Mesodermal cell (in vitro differentiated cells): Measurements from ENCODE around the gene ZNRF1.
A peak's percentile ranks its signal among the peaks of the same experiment; 100 is the strongest.

Experiments used
- H3K27ac ChIP-seq: 2 replicates; pipeline ENCODE4 v1.7.0; 2013; ENCODE audit warnings: mild to moderate bottlenecking, low read depth, low read length, moderate library complexity; ENCODE audit not compliant: severe bottlenecking
- H3K36me3 ChIP-seq: 2 replicates; pipeline ENCODE4 v1.7.1; 2013; ENCODE audit warnings: mild to moderate bottlenecking, low read length, moderate library complexity; ENCODE audit not compliant: control insufficient read depth, insufficient read depth
- H3K4me1 ChIP-seq: one replicate; pipeline ENCODE4 v1.7.1; 2013; ENCODE audit warnings: mild to moderate bottlenecking, low read length; ENCODE audit not compliant: insufficient read depth, control insufficient read depth, poor library complexity, severe bottlenecking
- H3K4me3 ChIP-seq: 2 replicates; pipeline ENCODE4 v1.7.0; 2013; ENCODE audit warnings: low read length, control low read depth, mild to moderate bottlenecking; ENCODE audit not compliant: insufficient read depth, poor library complexity, severe bottlenecking; ENCODE audit errors: extremely low read depth
- H3K9me3 ChIP-seq: 2 replicates; pipeline ENCODE4 v1.7.1; 2013; ENCODE audit warnings: mild to moderate bottlenecking, low read length, moderate library complexity; ENCODE audit not compliant: control insufficient read depth
- WGBS, 2 experiments: methylation state at CpG; one replicate each; pipeline ENCODE4 v1.1.5; 2013; ENCODE audit warnings: missing lambda C conversion rate in 2 of 2; ENCODE audit not compliant: insufficient coverage in 2 of 2; 5-methylcytosine and 5-hydroxymethylcytosine counted together

The ZNRF1 gene

DNA sequence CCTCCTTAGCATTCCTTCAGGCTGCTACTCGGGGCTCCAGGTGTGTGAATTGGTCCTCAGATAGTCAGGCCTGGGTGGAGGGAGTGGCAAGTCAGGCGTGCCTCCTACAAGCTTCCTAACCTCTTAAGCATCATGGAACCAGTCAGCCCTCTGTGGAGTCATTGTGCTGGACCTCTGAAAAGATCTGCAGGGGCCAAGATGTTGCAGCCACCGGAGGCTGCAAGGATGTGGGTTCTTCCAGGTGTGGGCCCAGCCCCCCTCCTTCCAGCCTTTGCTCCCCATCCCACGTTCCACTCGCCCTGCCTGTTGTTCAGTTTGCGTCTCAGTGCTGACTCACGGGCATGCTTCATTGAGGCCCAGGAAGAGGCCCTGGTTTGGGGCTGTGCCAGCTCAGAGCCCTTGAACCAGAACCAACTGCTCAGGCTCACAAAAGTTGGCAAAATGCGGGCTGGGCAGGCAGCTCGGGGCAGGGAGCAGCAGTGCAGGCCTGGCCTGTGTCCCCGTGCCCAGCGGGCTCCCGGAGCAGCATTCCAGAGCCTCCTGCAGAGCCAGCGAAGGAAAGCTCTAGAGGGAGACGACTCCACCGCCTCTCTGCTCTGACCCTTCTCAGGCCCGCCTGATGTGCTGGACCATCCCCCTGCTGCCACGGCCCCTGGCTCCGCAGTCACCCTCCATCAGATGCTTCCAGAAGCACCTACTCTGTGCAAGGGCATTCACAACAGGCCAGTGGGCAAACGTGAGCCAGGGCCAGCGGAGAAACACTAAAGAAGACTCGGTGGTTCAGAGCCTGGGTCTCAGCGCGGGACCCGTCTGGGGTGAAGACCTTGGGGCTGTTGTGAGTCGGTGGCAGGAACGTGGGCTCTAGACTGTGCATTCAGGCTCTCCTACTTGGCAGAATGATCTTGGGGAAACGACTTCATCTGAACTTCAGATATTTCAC is 110.2 kb downstream of the ZNRF1 start:
- whole genome bisulfite sequencing, 2 experiments = 90% methylated on average over 25 to 26 of the region's 27 CpGs
- no peaks in the 10 kb centered on the region for H3K9me3 ChIP-seq
- H3K4me3 ChIP-seq = no peak overlapping the region
- H3K27ac ChIP-seq = no peak overlapping the region
- H3K36me3 ChIP-seq = peaks cover 24% of the 10 kb centered on the region
- H3K4me1 ChIP-seq = peaks cover 45% of the 10 kb centered on the region

DNA sequence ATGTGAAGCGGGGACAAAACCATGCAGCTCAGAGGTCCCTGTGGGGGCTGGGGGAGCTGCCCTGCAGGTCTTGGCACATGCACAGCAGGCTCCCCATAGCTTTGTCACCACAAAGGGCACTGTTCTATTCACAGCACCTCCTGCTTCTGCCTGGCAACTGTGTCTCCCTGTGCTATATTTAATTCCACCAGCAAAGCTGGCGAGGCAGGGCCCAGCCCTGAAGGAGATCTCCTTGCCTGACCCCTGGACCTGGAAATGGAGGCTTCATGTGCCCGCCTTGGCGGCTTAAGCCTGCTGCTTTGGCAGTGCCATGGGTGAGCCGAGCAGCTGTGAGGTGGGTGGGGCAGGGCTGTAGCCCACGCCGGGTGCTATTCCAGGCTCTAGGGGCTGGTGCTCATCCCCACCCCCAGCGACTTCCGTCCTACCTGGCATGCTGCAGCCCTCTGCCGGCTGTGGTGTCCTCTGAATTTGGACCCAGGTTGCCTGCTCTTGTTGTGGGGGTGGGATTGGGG is 111.0 kb downstream of the ZNRF1 start:
- WGBS, 2 experiments = 94 to 96% methylated on average over 6 to 7 of the region's 10 CpGs
- no peak overlapping the region for H3K27ac ChIP-seq
- H3K4me3 ChIP-seq = no peak overlapping the region
- H3K9me3 ChIP-seq = no peaks in the 10 kb centered on the region
- H3K36me3 ChIP-seq = peaks cover 19% of the 10 kb centered on the region
- H3K4me1 ChIP-seq = peaks cover 42% of the 10 kb centered on the region

DNA sequence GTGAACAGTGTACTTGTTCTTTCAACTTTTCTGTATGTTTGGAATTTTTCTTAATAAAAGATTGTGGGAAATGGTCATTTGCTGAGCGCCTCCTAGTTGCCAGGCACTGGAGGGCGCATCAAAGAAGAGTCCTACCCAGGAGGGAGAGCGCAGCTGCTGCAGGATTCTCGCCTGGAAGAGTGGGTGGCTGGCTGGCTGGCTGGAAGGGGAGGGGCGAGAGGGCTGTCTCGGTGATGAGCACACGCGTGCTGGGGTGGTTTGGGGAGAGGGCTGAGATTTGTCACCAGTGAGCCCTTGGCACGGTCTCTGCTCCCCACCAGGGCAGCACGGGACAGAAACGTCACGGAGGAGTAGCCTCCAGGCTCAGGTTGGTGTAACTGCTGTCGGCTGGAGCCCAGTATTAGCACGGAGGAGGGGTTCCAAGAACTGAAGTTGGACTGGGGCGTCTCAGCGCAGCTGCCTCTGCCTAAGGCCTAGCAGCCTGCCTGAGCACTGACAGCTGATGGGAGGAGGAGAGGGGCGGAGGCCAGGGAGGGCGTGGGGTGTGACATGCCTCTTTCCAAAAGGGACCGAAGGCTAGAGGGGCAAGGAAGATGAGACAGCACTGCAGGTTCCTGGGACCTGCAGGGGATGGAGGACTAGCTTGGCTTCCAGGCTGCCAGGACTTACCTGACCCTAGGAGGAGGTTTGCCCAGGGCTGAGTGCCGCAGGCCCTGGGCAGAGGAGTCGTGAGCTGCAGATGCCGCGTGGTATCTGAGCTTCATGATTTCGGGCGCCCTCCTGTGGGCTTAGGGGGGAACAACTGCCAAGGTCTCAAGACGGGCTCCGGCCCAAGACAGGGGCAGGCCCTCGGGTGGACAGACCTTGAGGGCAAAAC is 112.1 kb downstream of the ZNRF1 start:
- Histone ChIP-seq H3K9me3 (no peaks in the 10 kb centered on the region), H3K27ac (peak overlapping the region; percentile 72), H3K4me3 (peak overlapping the region; percentile 5), H3K4me1 (peaks cover 32% of the 10 kb centered on the region), H3K36me3 (peaks cover 19% of the 10 kb centered on the region)
- 18 to 28% methylated on average over 19 to 28 of the region's 28 CpGs for WGBS, 2 experiments

DNA sequence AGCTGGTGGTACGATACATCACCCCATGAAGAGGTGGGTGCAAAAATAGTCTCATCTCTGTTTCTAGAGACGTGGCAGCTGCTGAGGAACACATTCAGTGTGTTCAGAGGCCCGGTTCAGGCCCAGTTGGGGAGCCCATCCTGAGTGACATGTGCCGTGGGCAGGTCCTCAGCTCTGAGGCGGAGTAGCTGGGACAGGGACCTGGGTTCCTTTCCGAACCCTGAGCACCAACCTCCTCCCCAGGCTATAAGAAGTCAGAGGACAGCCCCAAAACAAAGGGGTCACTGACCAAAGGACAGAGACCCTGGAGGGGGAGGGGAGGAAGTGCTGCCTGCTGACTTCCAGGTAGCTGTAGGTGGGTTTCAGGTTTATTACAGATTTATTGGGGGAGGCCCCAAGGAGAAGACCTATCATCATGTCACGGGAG is 112.7 kb downstream of the ZNRF1 start:
- 64 to 70% methylated on average over 5 to 6 of the region's 7 CpGs for WGBS, 2 experiments
- H3K27ac ChIP-seq = no peak overlapping the region
- peaks cover 25% of the 10 kb centered on the region for H3K4me1 ChIP-seq
- no peaks in the 10 kb centered on the region for H3K9me3 ChIP-seq
- no peak overlapping the region for H3K4me3 ChIP-seq
- peaks cover 12% of the 10 kb centered on the region for H3K36me3 ChIP-seq

DNA sequence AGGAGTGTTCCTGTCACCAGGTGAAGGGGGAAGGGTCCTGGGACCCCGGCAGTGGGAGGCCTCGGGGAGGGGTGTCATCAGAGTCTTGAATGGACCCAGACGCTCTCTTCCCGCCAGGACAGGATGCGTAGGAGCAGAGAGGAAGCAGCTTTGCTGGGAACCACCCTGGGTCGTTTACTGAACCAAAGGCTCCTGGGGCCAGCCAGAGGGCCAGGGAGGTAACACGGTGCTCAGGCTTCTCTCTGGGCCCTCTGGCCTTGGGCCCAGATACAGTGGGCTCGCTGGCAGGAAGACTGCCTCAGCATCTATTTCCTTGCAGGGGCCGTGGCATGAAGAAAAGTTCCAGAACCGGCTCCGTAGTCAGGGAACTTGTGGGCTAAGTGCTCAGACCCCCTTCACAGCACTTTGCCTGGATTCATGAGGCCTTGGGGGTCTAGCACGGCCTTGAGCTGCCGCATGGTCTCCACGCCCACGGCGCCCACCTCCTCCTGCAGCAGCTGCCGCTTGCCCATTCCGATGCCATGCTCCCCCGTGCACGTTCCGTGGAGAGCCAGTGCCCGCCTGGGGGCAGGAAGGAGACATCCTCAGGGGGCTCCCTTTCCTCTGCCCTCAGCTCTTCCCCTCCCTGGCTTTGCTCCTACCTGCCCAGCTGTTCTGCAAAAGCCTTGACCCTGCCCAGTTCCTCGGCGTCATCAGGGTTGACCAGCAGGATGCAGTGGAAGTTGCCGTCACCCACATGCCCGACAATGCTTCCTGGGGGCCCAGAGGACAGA is 113.3 kb downstream of the ZNRF1 start:
- peaks cover 24% of the 10 kb centered on the region for H3K4me1 ChIP-seq
- WGBS, 2 experiments = 89 to 93% methylated on average over 26 of the region's 26 CpGs
- H3K36me3 ChIP-seq = peaks cover 6% of the 10 kb centered on the region
- no peak overlapping the region for H3K4me3 ChIP-seq
- no peaks in the 10 kb centered on the region for H3K9me3 ChIP-seq
- no peak overlapping the region for H3K27ac ChIP-seq

DNA sequence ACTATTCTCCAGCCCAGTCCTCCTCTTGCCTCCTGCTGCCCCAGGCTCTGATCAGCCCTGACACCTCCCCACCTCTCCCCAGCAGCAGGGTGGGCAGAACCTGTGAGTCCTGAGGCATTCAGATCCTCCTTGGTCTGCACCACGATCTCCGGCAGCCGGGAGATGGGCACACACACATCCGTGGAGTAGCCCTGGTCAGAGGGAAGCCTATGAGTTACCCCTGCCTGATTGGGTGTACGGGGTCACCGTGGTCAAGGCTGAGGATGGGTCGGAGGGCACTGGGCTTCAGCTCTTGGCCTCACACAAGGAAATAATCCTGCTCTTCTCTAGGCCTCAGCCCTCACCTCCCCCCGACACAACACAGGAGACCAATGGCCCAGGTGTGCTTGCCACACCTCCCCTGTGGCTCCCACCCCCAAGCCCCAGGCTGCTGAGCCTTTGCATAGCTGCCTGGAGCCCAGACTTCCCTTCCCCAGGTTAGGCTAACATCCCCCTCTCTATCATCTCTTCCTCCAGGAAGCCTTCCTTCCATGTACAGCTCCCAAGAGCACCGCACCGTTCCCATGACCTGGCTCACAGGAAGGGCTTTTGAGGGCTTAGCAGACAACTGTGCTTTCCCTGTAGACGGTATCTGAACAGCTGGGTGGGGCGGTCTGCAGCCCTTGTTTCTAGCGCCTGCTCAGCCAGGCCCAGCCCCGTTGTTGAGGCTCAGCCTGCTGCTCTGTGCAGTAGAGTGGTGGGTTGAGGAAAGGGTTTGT is 114.1 kb downstream of the ZNRF1 start:
- peaks cover 24% of the 10 kb centered on the region for H3K4me1 ChIP-seq
- 93% methylated on average over 8 to 12 of the region's 14 CpGs for WGBS, 2 experiments
- H3K27ac ChIP-seq = no peak overlapping the region
- no peak overlapping the region for H3K4me3 ChIP-seq
- no peaks in the 10 kb centered on the region for H3K9me3 ChIP-seq
- no peaks in the 10 kb centered on the region for H3K36me3 ChIP-seq

DNA sequence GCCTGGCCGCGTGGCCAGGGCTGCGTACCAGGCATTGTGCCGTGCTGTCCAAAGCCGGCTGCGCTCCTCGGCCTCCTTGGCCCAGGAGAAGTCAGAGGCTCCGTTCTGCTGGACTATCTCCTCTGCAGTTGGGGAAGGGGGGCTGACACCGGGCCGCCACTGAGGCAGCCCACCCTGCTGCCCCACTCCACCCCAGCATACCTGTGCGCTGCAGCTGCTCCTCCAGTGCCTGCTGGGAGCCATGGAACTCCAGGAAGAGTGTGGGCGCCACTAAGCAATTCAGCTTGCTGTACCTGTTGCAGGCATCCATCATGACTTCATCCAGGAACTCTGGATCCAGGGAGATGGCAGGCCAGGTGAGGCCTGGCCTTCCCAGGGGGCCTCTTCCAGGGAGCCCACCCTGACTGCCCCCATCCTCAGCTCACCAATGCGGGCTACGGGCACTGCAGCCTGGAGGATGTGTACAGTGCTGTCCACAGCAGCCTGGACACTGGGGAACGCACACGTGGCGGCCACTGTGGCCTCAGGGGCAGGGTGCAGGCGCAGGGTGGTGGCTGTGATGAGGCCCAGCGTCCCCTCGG is 114.8 kb downstream of the ZNRF1 start:
- WGBS, 2 experiments = 94 to 95% methylated on average over 13 to 19 of the region's 20 CpGs

DNA sequence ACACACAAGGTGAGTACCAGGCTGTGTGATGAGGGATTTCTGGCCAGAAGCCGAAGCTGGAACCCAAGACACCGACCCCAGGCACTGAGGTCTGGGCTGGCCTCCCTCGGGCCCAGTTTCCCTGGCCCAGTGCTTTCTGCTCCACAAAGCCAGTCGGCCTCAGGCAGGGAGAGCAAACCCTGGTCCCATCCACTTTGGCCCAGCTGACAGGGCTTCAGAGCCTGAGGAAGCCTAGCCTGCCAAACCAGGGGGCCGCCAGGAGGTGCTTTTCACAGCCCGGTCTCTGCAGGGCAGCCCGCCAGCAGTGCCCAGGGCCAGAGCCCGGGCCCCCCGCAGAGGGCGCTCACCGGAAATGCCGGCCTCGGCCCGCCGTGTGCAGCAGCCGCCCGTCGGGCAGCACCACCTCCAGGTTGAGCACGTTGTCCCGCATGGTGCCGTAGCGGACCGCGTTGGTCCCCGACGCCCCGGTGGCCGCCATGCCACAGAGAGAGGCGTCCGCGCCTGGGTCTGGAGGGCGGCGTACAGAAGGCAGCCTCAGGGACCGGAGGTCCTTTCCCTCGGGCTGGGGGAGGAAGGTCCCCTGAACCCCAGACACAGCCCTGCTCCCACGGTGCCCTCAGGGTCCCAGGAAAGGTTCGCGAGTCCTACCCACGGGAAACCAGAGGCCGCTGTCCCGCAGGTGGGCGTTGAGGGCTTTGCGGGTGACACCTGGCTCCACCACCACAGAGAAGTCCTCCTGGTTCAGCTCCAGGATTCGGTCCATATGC is 115.5 kb downstream of the ZNRF1 start:
- 96 to 97% methylated on average over 38 to 44 of the region's 44 CpGs for WGBS, 2 experiments
- H3K4me1 ChIP-seq = peaks cover 16% of the 10 kb centered on the region
- H3K27ac ChIP-seq = no peak overlapping the region
- no peaks in the 10 kb centered on the region for H3K36me3 ChIP-seq
- H3K4me3 ChIP-seq = no peak overlapping the region
- H3K9me3 ChIP-seq = no peaks in the 10 kb centered on the region

More for the DNA sequence above, 114.8 kb downstream of the ZNRF1 start:
- no peak overlapping the region for H3K4me3 ChIP-seq
- no peak overlapping the region for H3K27ac ChIP-seq
- H3K9me3 ChIP-seq = no peaks in the 10 kb centered on the region
- H3K36me3 ChIP-seq = no peaks in the 10 kb centered on the region
- H3K4me1 ChIP-seq = peaks cover 23% of the 10 kb centered on the region
